WTC11 (cell line): ENCODE results near the gene DDX10. TPM values are rescaled to one million over a fixed set of nuclear protein-coding genes. Genes with fewer than 3 reads are reported as not detected.

Experiments used
- ATAC-seq: fragments of 200-7000 bp; cut with Tn5 transposase; 2 replicates; pipeline ENCODE4 v1.10.0; 2021; ENCODE audit warnings: mild to moderate bottlenecking, moderate library complexity
- CTCF ChIA-PET: fragments of 300-600 bp; sonication (Branson Sonifier 250); formaldehyde crosslinking; loops from one replicate; lab custom pipeline; 2021; ENCODE audit warnings: antibody characterized with exemption; lab: Charles Lee
- POLR2A ChIA-PET: fragments of 350-600 bp; sonication (Branson Sonifier 250); formaldehyde crosslinking; loops from one replicate; lab custom pipeline; 2021; ENCODE audit warnings: antibody characterized with exemption; lab: Charles Lee
- DNase-seq: peaks from one replicate; pipeline ENCODE4 v3.0.0; 2021; ENCODE audit warnings: low spot score
- H3K27ac Mint-ChIP-seq: 2 replicates; pipeline ENCODE4 v1.8.0; 2021; ENCODE audit warnings: mixed read lengths
- H3K27me3 Mint-ChIP-seq: 2 replicates; pipeline ENCODE4 v1.8.0; 2021; ENCODE audit warnings: low read depth, mild to moderate bottlenecking, moderate library complexity, mixed read lengths
- H3K36me3 Mint-ChIP-seq: 2 replicates; pipeline ENCODE4 v1.8.0; 2021; ENCODE audit warnings: mixed read lengths
- H3K4me1 Mint-ChIP-seq: 2 replicates; pipeline ENCODE4 v1.8.0; 2022; ENCODE audit warnings: mixed read lengths
- H3K4me3 Mint-ChIP-seq: 2 replicates; pipeline ENCODE4 v1.8.0; 2021; ENCODE audit warnings: mild to moderate bottlenecking, moderate library complexity, mixed read lengths
- H3K9me3 Mint-ChIP-seq: 2 replicates; pipeline ENCODE4 v1.8.0; 2021; ENCODE audit warnings: mixed read lengths
- CBFB ChIP-seq: sonication (generic); formaldehyde crosslinking; IDR thresholded peaks from 2 replicates; pipeline ENCODE4 v1.8.1; 2022; ENCODE audit warnings: mild to moderate bottlenecking, low read depth, missing genetic modification reagents
- CREB1 ChIP-seq: sonication (generic); formaldehyde crosslinking; IDR thresholded peaks from 2 replicates; pipeline ENCODE4 v1.8.0; 2023; ENCODE audit warnings: mild to moderate bottlenecking, missing genetic modification reagents
- CREM ChIP-seq: sonication (generic); formaldehyde crosslinking; IDR thresholded peaks from 2 replicates; pipeline ENCODE4 v1.8.1; 2022; ENCODE audit warnings: mild to moderate bottlenecking, missing genetic modification reagents, moderate library complexity
- ESRRA ChIP-seq: sonication (generic); formaldehyde crosslinking; IDR thresholded peaks from 2 replicates; pipeline ENCODE4 v1.8.1; 2022; ENCODE audit warnings: mild to moderate bottlenecking, missing genetic modification reagents, borderline replicate concordance
- FOXK1 ChIP-seq: sonication (generic); formaldehyde crosslinking; IDR thresholded peaks from 2 replicates; pipeline ENCODE4 v1.8.0; 2022; ENCODE audit warnings: mild to moderate bottlenecking, moderate library complexity, missing genetic modification reagents
- IRF2 ChIP-seq: sonication (generic); formaldehyde crosslinking; IDR thresholded peaks from 2 replicates; pipeline ENCODE4 v1.8.0; 2022; ENCODE audit warnings: low read depth, missing genetic modification reagents, borderline replicate concordance
- JAZF1 ChIP-seq: fragments of 250-450 bp; sonication (Bioruptor Pico); IDR thresholded peaks from 2 replicates; pipeline ENCODE4 v1.9.0; 2021; ENCODE audit warnings: moderate library complexity, mild to moderate bottlenecking, inconsistent platforms
- MYBL2 ChIP-seq: sonication (generic); formaldehyde crosslinking; IDR thresholded peaks from 2 replicates; pipeline ENCODE4 v1.8.1; 2023; ENCODE audit warnings: mild to moderate bottlenecking, moderate library complexity, missing genetic modification reagents
- NR3C1 ChIP-seq: sonication (generic); formaldehyde crosslinking; conservative IDR thresholded peaks from 2 replicates; pipeline ENCODE4 v1.8.1; 2023; ENCODE audit warnings: low read depth, mild to moderate bottlenecking, missing genetic modification reagents
- SP1 ChIP-seq: sonication (generic); formaldehyde crosslinking; conservative IDR thresholded peaks from 2 replicates; pipeline ENCODE4 v1.8.1; 2022; ENCODE audit warnings: missing genetic modification reagents
- TCF7 ChIP-seq: sonication (generic); formaldehyde crosslinking; IDR thresholded peaks from 2 replicates; pipeline ENCODE4 v1.8.0; 2022; ENCODE audit warnings: mild to moderate bottlenecking, low read depth, missing genetic modification reagents, moderate library complexity
- TEAD1 ChIP-seq: sonication (generic); formaldehyde crosslinking; IDR thresholded peaks from 2 replicates; pipeline ENCODE4 v1.8.0; 2022; ENCODE audit warnings: mild to moderate bottlenecking, missing genetic modification reagents
- TP53 ChIP-seq: sonication (generic); formaldehyde crosslinking; IDR thresholded peaks from 2 replicates; pipeline ENCODE4 v1.8.1; 2023; ENCODE audit warnings: mild to moderate bottlenecking, missing genetic modification reagents
- ZNF232 ChIP-seq: sonication (generic); formaldehyde crosslinking; IDR thresholded peaks from 2 replicates; pipeline ENCODE4 v1.8.0; 2022; ENCODE audit warnings: mild to moderate bottlenecking, missing genetic modification reagents
- ZNF396 ChIP-seq: fragments of 250-450 bp; sonication (Bioruptor Pico); IDR thresholded peaks from 2 replicates; pipeline ENCODE4 v1.8.0; 2021; ENCODE audit warnings: mild to moderate bottlenecking, moderate library complexity, borderline replicate concordance
- total RNA-seq: library from RNA; stranded (reverse); gene quantifications from 3 replicates; pipeline ENCODE4 v1.2.3, GENCODE V29; 2021
- TF ChIP-seq, protein P1 (sequence below): fragments of 250-450 bp; sonication (Bioruptor Pico); IDR thresholded peaks from 2 replicates; pipeline ENCODE4 v1.9.0; 2021; ENCODE audit warnings: mild to moderate bottlenecking
- TF ChIP-seq, protein P2 (sequence below): fragments of 250-450 bp; sonication (Bioruptor Pico); conservative IDR thresholded peaks from 2 replicates; pipeline ENCODE4 v1.9.0; 2021; ENCODE audit warnings: mild to moderate bottlenecking
- TF ChIP-seq, protein P3 (sequence below): fragments of 250-450 bp; sonication (Bioruptor Pico); IDR thresholded peaks from 2 replicates; pipeline ENCODE4 v1.8.0; 2021; ENCODE audit warnings: mild to moderate bottlenecking
- TF ChIP-seq, protein P4 (sequence below): sonication (generic); formaldehyde crosslinking; IDR thresholded peaks from 2 replicates; pipeline ENCODE4 v1.8.1; 2022; ENCODE audit warnings: missing genetic modification reagents, borderline replicate concordance
- TF ChIP-seq, protein P5 (sequence below): sonication (generic); formaldehyde crosslinking; IDR thresholded peaks from 2 replicates; pipeline ENCODE4 v1.8.1; 2023; ENCODE audit warnings: mild to moderate bottlenecking, missing genetic modification reagents, moderate library complexity
- TF ChIP-seq, protein P6 (sequence below): fragments of 250-450 bp; sonication (Bioruptor Pico); IDR thresholded peaks from 2 replicates; pipeline ENCODE4 v1.9.0; 2021; ENCODE audit warnings: mild to moderate bottlenecking

The DDX10 gene
- total RNA-seq, 1 experiment from 2014 or later = 56.8 TPM

GRCh38 chr11:108803776-108804175, 138.9 kb downstream of the DDX10 start (continued):
- TF ChIP-seq ESRRA (CRISPR knock-in tag) (no peak), ZNF396 (no peak), CREB1 (CRISPR knock-in tag) (no peak), ZNF232 (no peak), NR3C1 (CRISPR knock-in tag) (no peak), FOXK1 (no peak)

GRCh38 chr11:108804511-108804910, 139.6 kb downstream of the DDX10 start:
- ChIA-PET POLR2A (no interaction called here), CTCF (no interaction called here)
- H3K4me1 Mint-ChIP-seq = peaks cover 7% of the 10 kb centered on the region
- no peak for ATAC-seq
- no peak overlapping the region for H3K4me3 Mint-ChIP-seq
- 0 out of 2 replicates have a peak, but pooled peaks cover 5% of the 10 kb centered on the region for H3K36me3 Mint-ChIP-seq
- TF ChIP-seq JAZF1 (CRISPR knock-in tag) = no peak
- TF ChIP-seq, protein P1, sequence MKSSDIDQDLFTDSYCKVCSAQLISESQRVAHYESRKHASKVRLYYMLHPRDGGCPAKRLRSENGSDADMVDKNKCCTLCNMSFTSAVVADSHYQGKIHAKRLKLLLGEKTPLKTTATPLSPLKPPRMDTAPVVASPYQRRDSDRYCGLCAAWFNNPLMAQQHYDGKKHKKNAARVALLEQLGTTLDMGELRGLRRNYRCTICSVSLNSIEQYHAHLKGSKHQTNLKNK (CRISPR knock-in tag) = no peak
- TF ChIP-seq CREM (CRISPR knock-in tag) = no peak
- no peak for TF ChIP-seq SP1 (CRISPR knock-in tag)
- TF ChIP-seq IRF2 = no peak
- TF ChIP-seq, protein P2, sequence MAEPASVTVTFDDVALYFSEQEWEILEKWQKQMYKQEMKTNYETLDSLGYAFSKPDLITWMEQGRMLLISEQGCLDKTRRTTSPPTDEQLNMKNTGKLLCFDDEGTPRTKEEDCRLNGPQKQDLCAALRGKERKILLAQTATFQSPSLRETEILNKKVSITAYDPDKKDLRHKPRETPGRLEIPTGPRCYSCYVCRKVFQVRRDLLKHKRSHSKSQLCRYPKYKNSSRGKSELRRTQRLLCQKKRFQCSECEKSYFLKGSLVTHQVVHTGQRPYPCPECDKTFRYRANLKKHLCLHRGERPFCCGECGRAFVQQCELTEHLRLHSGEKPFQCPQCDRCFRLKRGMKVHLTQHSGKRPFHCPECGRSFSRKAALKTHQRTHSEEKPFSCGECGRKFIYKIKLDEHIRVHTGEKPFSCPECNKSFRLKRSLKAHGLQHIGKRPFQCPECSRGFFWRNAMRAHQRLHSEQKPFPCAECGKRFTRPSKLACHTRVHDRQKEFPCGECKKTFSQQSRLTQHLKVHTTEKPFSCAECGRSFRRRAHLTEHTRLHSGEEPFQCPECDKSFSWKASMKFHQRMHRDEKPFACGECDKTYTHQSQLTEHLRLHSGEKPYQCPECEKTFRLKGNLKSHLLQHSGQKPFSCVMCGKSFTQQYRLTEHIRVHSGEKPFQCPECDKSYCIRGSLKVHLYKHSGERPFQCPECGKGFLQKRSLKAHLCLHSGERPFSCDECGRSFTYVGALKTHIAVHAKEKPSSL = no peak
- no peak for DNase-seq
- H3K27ac Mint-ChIP-seq = no peak overlapping the region
- H3K9me3 Mint-ChIP-seq = 0 out of 2 replicates have a peak, but pooled peaks cover 3% of the 10 kb centered on the region
- H3K27me3 Mint-ChIP-seq = no peaks in the 10 kb centered on the region

- H3K9me3 Mint-ChIP-seq = 0 out of 2 replicates have a peak, but pooled peaks cover 3% of the 10 kb centered on the region
- no peak overlapping the region for H3K27ac Mint-ChIP-seq
- no peaks in the 10 kb centered on the region for H3K27me3 Mint-ChIP-seq
- CTCF ChIA-PET = no interaction called here
- no peak for ATAC-seq
- H3K36me3 Mint-ChIP-seq = 0 out of 2 replicates have a peak, but pooled peaks cover 5% of the 10 kb centered on the region
- H3K4me1 Mint-ChIP-seq = peaks cover 11% of the 10 kb centered on the region
- no peak for TF ChIP-seq MYBL2 (CRISPR knock-in tag)
- H3K4me3 Mint-ChIP-seq = no peak overlapping the region
- no peak for DNase-seq
- POLR2A ChIA-PET = no interaction called here
These were observed 140.2 kb downstream of the DDX10 start for GRCh38 chr11:108805030-108805429.

DNA sequence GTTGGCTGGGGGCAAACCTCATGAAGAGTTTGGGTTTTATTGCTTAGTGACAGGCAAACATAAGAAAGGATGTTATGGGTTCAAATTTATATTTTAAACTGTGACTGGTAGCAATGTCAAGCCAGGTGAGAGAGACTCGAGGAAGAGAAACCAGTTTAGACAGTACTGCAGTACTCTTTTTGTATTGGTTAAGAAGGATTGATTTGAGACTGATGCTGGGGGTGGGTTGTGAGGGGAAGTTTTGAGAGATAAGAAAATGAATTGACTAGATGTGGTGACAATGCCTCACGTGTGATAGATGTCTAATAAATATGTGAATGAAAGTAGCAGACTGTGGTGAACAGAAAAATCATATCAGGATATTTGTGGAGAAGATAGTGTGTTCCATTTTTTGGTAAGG, 142.4 kb downstream of the DDX10 start:
- H3K27me3 Mint-ChIP-seq = no peaks in the 10 kb centered on the region
- 0 out of 2 replicates have a peak, but pooled peaks cover 3% of the 10 kb centered on the region for H3K9me3 Mint-ChIP-seq
- POLR2A ChIA-PET = no interaction called here
- 0 out of 2 replicates have a peak, but pooled peaks cover 5% of the 10 kb centered on the region for H3K36me3 Mint-ChIP-seq
- CTCF ChIA-PET = no interaction called here
- H3K27ac Mint-ChIP-seq = no peak overlapping the region
- DNase-seq = no peak
- peaks cover 14% of the 10 kb centered on the region for H3K4me1 Mint-ChIP-seq
- ATAC-seq = no peak
- H3K4me3 Mint-ChIP-seq = no peak overlapping the region
- TF ChIP-seq TEAD1 (CRISPR knock-in tag) (no peak), FOXK1 (no peak), CREB1 (CRISPR knock-in tag) (no peak), TCF7 (CRISPR knock-in tag) (no peak), TP53 (CRISPR knock-in tag) (no peak), ZNF396 (no peak), CBFB (CRISPR knock-in tag) (no peak)
- TF ChIP-seq, protein P3, sequence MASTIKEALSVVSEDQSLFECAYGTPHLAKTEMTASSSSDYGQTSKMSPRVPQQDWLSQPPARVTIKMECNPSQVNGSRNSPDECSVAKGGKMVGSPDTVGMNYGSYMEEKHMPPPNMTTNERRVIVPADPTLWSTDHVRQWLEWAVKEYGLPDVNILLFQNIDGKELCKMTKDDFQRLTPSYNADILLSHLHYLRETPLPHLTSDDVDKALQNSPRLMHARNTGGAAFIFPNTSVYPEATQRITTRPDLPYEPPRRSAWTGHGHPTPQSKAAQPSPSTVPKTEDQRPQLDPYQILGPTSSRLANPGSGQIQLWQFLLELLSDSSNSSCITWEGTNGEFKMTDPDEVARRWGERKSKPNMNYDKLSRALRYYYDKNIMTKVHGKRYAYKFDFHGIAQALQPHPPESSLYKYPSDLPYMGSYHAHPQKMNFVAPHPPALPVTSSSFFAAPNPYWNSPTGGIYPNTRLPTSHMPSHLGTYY (CRISPR knock-in tag) = no peak
- TF ChIP-seq, protein P4, sequence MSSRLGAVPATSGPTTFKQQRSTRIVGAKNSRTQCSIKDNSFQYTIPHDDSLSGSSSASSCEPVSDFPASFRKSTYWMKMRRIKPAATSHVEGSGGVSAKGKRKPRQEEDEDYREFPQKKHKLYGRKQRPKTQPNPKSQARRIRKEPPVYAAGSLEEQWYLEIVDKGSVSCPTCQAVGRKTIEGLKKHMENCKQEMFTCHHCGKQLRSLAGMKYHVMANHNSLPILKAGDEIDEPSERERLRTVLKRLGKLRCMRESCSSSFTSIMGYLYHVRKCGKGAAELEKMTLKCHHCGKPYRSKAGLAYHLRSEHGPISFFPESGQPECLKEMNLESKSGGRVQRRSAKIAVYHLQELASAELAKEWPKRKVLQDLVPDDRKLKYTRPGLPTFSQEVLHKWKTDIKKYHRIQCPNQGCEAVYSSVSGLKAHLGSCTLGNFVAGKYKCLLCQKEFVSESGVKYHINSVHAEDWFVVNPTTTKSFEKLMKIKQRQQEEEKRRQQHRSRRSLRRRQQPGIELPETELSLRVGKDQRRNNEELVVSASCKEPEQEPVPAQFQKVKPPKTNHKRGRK = no peak
- TF ChIP-seq, protein P5, sequence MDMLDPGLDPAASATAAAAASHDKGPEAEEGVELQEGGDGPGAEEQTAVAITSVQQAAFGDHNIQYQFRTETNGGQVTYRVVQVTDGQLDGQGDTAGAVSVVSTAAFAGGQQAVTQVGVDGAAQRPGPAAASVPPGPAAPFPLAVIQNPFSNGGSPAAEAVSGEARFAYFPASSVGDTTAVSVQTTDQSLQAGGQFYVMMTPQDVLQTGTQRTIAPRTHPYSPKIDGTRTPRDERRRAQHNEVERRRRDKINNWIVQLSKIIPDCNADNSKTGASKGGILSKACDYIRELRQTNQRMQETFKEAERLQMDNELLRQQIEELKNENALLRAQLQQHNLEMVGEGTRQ (CRISPR knock-in tag) = no peak
- TF ChIP-seq, protein P6, sequence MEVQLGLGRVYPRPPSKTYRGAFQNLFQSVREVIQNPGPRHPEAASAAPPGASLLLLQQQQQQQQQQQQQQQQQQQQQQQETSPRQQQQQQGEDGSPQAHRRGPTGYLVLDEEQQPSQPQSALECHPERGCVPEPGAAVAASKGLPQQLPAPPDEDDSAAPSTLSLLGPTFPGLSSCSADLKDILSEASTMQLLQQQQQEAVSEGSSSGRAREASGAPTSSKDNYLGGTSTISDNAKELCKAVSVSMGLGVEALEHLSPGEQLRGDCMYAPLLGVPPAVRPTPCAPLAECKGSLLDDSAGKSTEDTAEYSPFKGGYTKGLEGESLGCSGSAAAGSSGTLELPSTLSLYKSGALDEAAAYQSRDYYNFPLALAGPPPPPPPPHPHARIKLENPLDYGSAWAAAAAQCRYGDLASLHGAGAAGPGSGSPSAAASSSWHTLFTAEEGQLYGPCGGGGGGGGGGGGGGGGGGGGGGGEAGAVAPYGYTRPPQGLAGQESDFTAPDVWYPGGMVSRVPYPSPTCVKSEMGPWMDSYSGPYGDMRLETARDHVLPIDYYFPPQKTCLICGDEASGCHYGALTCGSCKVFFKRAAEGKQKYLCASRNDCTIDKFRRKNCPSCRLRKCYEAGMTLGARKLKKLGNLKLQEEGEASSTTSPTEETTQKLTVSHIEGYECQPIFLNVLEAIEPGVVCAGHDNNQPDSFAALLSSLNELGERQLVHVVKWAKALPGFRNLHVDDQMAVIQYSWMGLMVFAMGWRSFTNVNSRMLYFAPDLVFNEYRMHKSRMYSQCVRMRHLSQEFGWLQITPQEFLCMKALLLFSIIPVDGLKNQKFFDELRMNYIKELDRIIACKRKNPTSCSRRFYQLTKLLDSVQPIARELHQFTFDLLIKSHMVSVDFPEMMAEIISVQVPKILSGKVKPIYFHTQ = no peak
- TF ChIP-seq, protein P1 (CRISPR knock-in tag) = no peak
